SU-DHL-6 (cell line): ENCODE results near the gene TPSB2.

Source experiments
- CTCF ChIP-seq: fragments of 200-600 bp; sonication (generic); IDR thresholded peaks from one replicate; pipeline ENCODE4 v1.5.1; 2017; ENCODE audit warnings: antibody characterized with exemption, mild to moderate bottlenecking, low read length, moderate library complexity; ENCODE audit not compliant: insufficient read depth, poor library complexity, severe bottlenecking
- EZH2phosphoT487 ChIP-seq: fragments of 200-600 bp; sonication (generic), shearing (Covaris generic); conservative IDR thresholded peaks from 2 replicates; pipeline ENCODE4 v1.6.1; 2018; ENCODE audit warnings: mild to moderate bottlenecking, antibody characterized with exemption, low read length, moderate library complexity, mixed read lengths

- TF ChIP-seq CTCF (no peak), EZH2phosphoT487 (no peak)
Measured at GRCh38 chr16:1197237-1197866, 32.6 kb downstream of the TPSB2 start.
